GM19193 (cell line): ENCODE data around the gene HMGXB3.

Experiments
- POLR2A ChIP-seq: IDR thresholded peaks from 4 replicates; pipeline ENCODE4 v1.6.1; 2011; ENCODE audit not compliant: insufficient read depth, insufficient read length; ENCODE audit errors: extremely low read depth

The HMGXB3 gene

GRCh38 chr5:150064681-150065220 is 64.2 kb downstream of the HMGXB3 start:
- no peak for TF ChIP-seq POLR2A

- TF ChIP-seq POLR2A: no peak
These were observed 64.8 kb downstream of the HMGXB3 start for GRCh38 chr5:150065346-150065745.

- no peak for TF ChIP-seq POLR2A
These were observed 65.3 kb downstream of the HMGXB3 start for GRCh38 chr5:150065886-150066285.

GRCh38 chr5:150066436-150066835 is 65.9 kb downstream of the HMGXB3 start:
- TF ChIP-seq POLR2A: no peak

- no peak for TF ChIP-seq POLR2A
These were observed 66.4 kb downstream of the HMGXB3 start for GRCh38 chr5:150066901-150067396.

- no peak for TF ChIP-seq POLR2A
These were observed 66.9 kb downstream of the HMGXB3 start for GRCh38 chr5:150067405-150067960.

- no peak for TF ChIP-seq POLR2A
These were observed 67.5 kb downstream of the HMGXB3 start for GRCh38 chr5:150068071-150068470.

- TF ChIP-seq POLR2A: no peak
These were observed 67.9 kb downstream of the HMGXB3 start for GRCh38 chr5:150068472-150068871.

- TF ChIP-seq POLR2A: no peak
These were observed 68.6 kb downstream of the HMGXB3 start for GRCh38 chr5:150068961-150069645.

GRCh38 chr5:150069672-150070627 is 69.4 kb downstream of the HMGXB3 start:
- no peak for TF ChIP-seq POLR2A

GRCh38 chr5:150070821-150071220 is 70.3 kb downstream of the HMGXB3 start:
- TF ChIP-seq POLR2A: no peak

- no peak for TF ChIP-seq POLR2A
These were observed 72.6 kb downstream of the HMGXB3 start for GRCh38 chr5:150073086-150073625.

- TF ChIP-seq POLR2A: no peak
These were observed 73.1 kb downstream of the HMGXB3 start for GRCh38 chr5:150073677-150074076.

GRCh38 chr5:150075233-150075632 is 74.7 kb downstream of the HMGXB3 start:
- no peak for TF ChIP-seq POLR2A

- no peak for TF ChIP-seq POLR2A
These were observed 75.3 kb downstream of the HMGXB3 start for GRCh38 chr5:150075806-150076205.
